BLaER1 (cell line): ENCODE measurements around the gene GAS7.

Source experiments
- H3K27ac ChIP-seq: shearing (Covaris generic); formaldehyde crosslinking; 2 replicates; pipeline ENCODE4 v1.8.1; 2022
- H3K27me3 ChIP-seq: shearing (Covaris generic); formaldehyde crosslinking; 2 replicates; pipeline ENCODE4 v1.8.1; 2022
- H3K36me3 ChIP-seq: shearing (Covaris generic); formaldehyde crosslinking; 2 replicates; pipeline ENCODE4 v1.8.1; 2022
- H3K4me1 ChIP-seq: shearing (Covaris generic); formaldehyde crosslinking; 2 replicates; pipeline ENCODE4 v1.8.1; 2022
- H3K4me2 ChIP-seq: shearing (Covaris generic); formaldehyde crosslinking; 2 replicates; pipeline ENCODE4 v1.8.1; 2022
- H3K4me3 ChIP-seq: shearing (Covaris generic); formaldehyde crosslinking; 2 replicates; pipeline ENCODE4 v1.8.1; 2022
- H3K9ac ChIP-seq: shearing (Covaris generic); formaldehyde crosslinking; 2 replicates; pipeline ENCODE4 v1.8.1; 2022
- H3K9me3 ChIP-seq: shearing (Covaris generic); formaldehyde crosslinking; 2 replicates; pipeline ENCODE4 v1.8.1; 2022
- H4K20me1 ChIP-seq: shearing (Covaris generic); formaldehyde crosslinking; 2 replicates; pipeline ENCODE4 v1.8.1; 2022
- Cebpa-rat ChIP-seq: shearing (Covaris generic); IDR thresholded peaks from 2 replicates; pipeline ENCODE4 v1.8.1; 2022

GAS7 gene

GRCh38 chr17:10201680-10202079 is 3.3 kb upstream of the GAS7 start:
- Histone ChIP-seq H3K9ac (no peak overlapping the region), H3K27ac (no peak overlapping the region), H4K20me1 (peaks cover 16% of the 10 kb centered on the region; the same call in 1 of the 2 replicates), H3K4me1 (peaks cover 25% of the 10 kb centered on the region), H3K27me3 (peaks cover 11% of the 10 kb centered on the region; the same call in 1 of the 2 replicates), H3K9me3 (peaks cover 40% of the 10 kb centered on the region), H3K4me3 (no peak overlapping the region), H3K4me2 (no peak overlapping the region), H3K36me3 (no peaks in the 10 kb centered on the region)
- peak; percentile 70; the same call in 1 of the 2 replicates for TF ChIP-seq Cebpa-rat

GRCh38 chr17:10200645-10201044 is 2.2 kb upstream of the GAS7 start:
- TF ChIP-seq Cebpa-rat = no peak
- Histone ChIP-seq H3K4me2 (no peak overlapping the region), H3K9me3 (peaks cover 35% of the 10 kb centered on the region), H3K4me3 (no peak overlapping the region), H3K9ac (no peak overlapping the region), H3K27me3 (peaks cover 11% of the 10 kb centered on the region; the same call in 1 of the 2 replicates), H4K20me1 (peaks cover 20% of the 10 kb centered on the region; the same call in 1 of the 2 replicates), H3K27ac (no peak overlapping the region), H3K4me1 (peaks cover 30% of the 10 kb centered on the region), H3K36me3 (peaks cover 5% of the 10 kb centered on the region; the same call in 1 of the 2 replicates)

- Histone ChIP-seq H4K20me1 (peaks cover 20% of the 10 kb centered on the region; the same call in 1 of the 2 replicates), H3K27me3 (peaks cover 11% of the 10 kb centered on the region; the same call in 1 of the 2 replicates), H3K4me1 (peaks cover 30% of the 10 kb centered on the region), H3K4me3 (no peak overlapping the region), H3K4me2 (no peak overlapping the region), H3K27ac (no peak overlapping the region), H3K9me3 (peaks cover 35% of the 10 kb centered on the region), H3K9ac (no peak overlapping the region), H3K36me3 (peaks cover 11% of the 10 kb centered on the region; the same call in 1 of the 2 replicates)
- TF ChIP-seq Cebpa-rat = no peak
Observed at GRCh38 chr17:10200016-10200415, 1.6 kb upstream of the GAS7 start.

- H3K4me1 ChIP-seq = peaks cover 30% of the 10 kb centered on the region
- H3K9me3 ChIP-seq = peaks cover 35% of the 10 kb centered on the region
- H3K27me3 ChIP-seq = peaks cover 11% of the 10 kb centered on the region; the same call in 1 of the 2 replicates
- no peak for TF ChIP-seq Cebpa-rat
- H4K20me1 ChIP-seq = peaks cover 20% of the 10 kb centered on the region; the same call in 1 of the 2 replicates
- H3K4me3 ChIP-seq = peak overlapping the region; percentile 92
- peak overlapping the region; percentile 79 for H3K9ac ChIP-seq
- peaks cover 27% of the 10 kb centered on the region for H3K36me3 ChIP-seq
- peak overlapping the region; percentile 68 for H3K27ac ChIP-seq
- H3K4me2 ChIP-seq = peak overlapping the region; percentile 99
Observed at GRCh38 chr17:10197721-10198508, 491 bp downstream of the GAS7 start.

- H3K4me3 ChIP-seq = peak overlapping the region; percentile 92
- TF ChIP-seq Cebpa-rat = no peak
- H3K27ac ChIP-seq = peak overlapping the region; percentile 68; the same call in 1 of the 2 replicates
- H3K4me2 ChIP-seq = peak overlapping the region; percentile 99
- H4K20me1 ChIP-seq = peaks cover 20% of the 10 kb centered on the region; the same call in 1 of the 2 replicates
- H3K9ac ChIP-seq = peak overlapping the region; percentile 79
- H3K9me3 ChIP-seq = peaks cover 38% of the 10 kb centered on the region
- H3K4me1 ChIP-seq = peaks cover 30% of the 10 kb centered on the region
- peaks cover 27% of the 10 kb centered on the region for H3K36me3 ChIP-seq
- peaks cover 11% of the 10 kb centered on the region; the same call in 1 of the 2 replicates for H3K27me3 ChIP-seq
Observed at GRCh38 chr17:10197362-10197720, 1.1 kb downstream of the GAS7 start.

GRCh38 chr17:10196941-10197340 is 1.5 kb downstream of the GAS7 start:
- no peak overlapping the region for H3K9ac ChIP-seq
- H3K4me1 ChIP-seq = peaks cover 30% of the 10 kb centered on the region
- H3K9me3 ChIP-seq = peaks cover 42% of the 10 kb centered on the region
- peaks cover 20% of the 10 kb centered on the region; the same call in 1 of the 2 replicates for H4K20me1 ChIP-seq
- TF ChIP-seq Cebpa-rat = no peak
- no peak overlapping the region for H3K27ac ChIP-seq
- peaks cover 27% of the 10 kb centered on the region for H3K36me3 ChIP-seq
- peak overlapping the region; percentile 92 for H3K4me3 ChIP-seq
- peaks cover 11% of the 10 kb centered on the region; the same call in 1 of the 2 replicates for H3K27me3 ChIP-seq
- peak overlapping the region; percentile 99 for H3K4me2 ChIP-seq

- H3K27me3 ChIP-seq = peaks cover 11% of the 10 kb centered on the region; the same call in 1 of the 2 replicates
- H3K36me3 ChIP-seq = peaks cover 27% of the 10 kb centered on the region
- peak overlapping the region; percentile 92; the same call in 1 of the 2 replicates for H3K4me3 ChIP-seq
- peaks cover 30% of the 10 kb centered on the region for H3K4me1 ChIP-seq
- no peak overlapping the region for H3K27ac ChIP-seq
- no peak for TF ChIP-seq Cebpa-rat
- H4K20me1 ChIP-seq = peaks cover 20% of the 10 kb centered on the region; the same call in 1 of the 2 replicates
- peaks cover 43% of the 10 kb centered on the region for H3K9me3 ChIP-seq
- H3K4me2 ChIP-seq = peak overlapping the region; percentile 99; the same call in 1 of the 2 replicates
- H3K9ac ChIP-seq = no peak overlapping the region
Observed at GRCh38 chr17:10196384-10196895, 2.0 kb downstream of the GAS7 start.

- Histone ChIP-seq H3K4me3 (no peak overlapping the region), H3K9me3 (peaks cover 43% of the 10 kb centered on the region), H3K9ac (no peak overlapping the region), H3K4me2 (no peak overlapping the region), H3K27me3 (peaks cover 11% of the 10 kb centered on the region; the same call in 1 of the 2 replicates), H3K4me1 (peaks cover 30% of the 10 kb centered on the region), H4K20me1 (peaks cover 20% of the 10 kb centered on the region; the same call in 1 of the 2 replicates), H3K27ac (no peak overlapping the region), H3K36me3 (peaks cover 27% of the 10 kb centered on the region)
- TF ChIP-seq Cebpa-rat = no peak
Observed at GRCh38 chr17:10195090-10195805, 3.2 kb downstream of the GAS7 start.

- TF ChIP-seq Cebpa-rat = no peak
- no peak overlapping the region for H3K4me2 ChIP-seq
- no peak overlapping the region for H3K27ac ChIP-seq
- no peak overlapping the region for H3K4me3 ChIP-seq
- peaks cover 43% of the 10 kb centered on the region for H3K9me3 ChIP-seq
- H3K4me1 ChIP-seq = peaks cover 18% of the 10 kb centered on the region
- H3K27me3 ChIP-seq = peaks cover 11% of the 10 kb centered on the region; the same call in 1 of the 2 replicates
- H4K20me1 ChIP-seq = peaks cover 20% of the 10 kb centered on the region; the same call in 1 of the 2 replicates
- H3K9ac ChIP-seq = no peak overlapping the region
- peaks cover 27% of the 10 kb centered on the region for H3K36me3 ChIP-seq
Observed at GRCh38 chr17:10193632-10194031, 4.8 kb downstream of the GAS7 start.
